ENCODE results near the gene ZNF441. TPM values are rescaled to one million over a fixed set of nuclear protein-coding genes. Genes with fewer than 3 reads are reported as not detected.

ZNF441 gene
- total RNA-seq, 1 experiment from 2014 or later = 3.4 TPM

GRCh38 chr19:11763117-11763516, 3.7 kb upstream of the ZNF441 start:
- Mint-ChIP-seq H3K4me1 (ENCODE audit: insufficient read depth, unreplicated experiment) (no peaks in the 10 kb centered on the region), H3K4me3 (ENCODE audit: unreplicated experiment) (no peak overlapping the region), H3K36me3 (ENCODE audit: insufficient read depth, unreplicated experiment) (no peaks in the 10 kb centered on the region), H3K27me3 (ENCODE audit: insufficient read depth, unreplicated experiment) (no peaks in the 10 kb centered on the region), H3K27ac (ENCODE audit: low read depth, unreplicated experiment) (no peak overlapping the region), H3K9me3 (ENCODE audit: unreplicated experiment) (peaks cover 9% of the 10 kb centered on the region)
- no peak for DNase-seq (ENCODE audit: unreplicated experiment)
- intact Hi-C loops (cut with micrococcal nuclease) = no loop called here
- BruUV-seq (replicated peaks) = no TSS peak
- ChIA-PET CTCF (no interaction called here), POLR2A (no interaction called here)
- TF ChIP-seq CTCF (IDR thresholded peaks at IDR 0.05; ENCODE audit: unreplicated experiment) = no peak

DNA sequence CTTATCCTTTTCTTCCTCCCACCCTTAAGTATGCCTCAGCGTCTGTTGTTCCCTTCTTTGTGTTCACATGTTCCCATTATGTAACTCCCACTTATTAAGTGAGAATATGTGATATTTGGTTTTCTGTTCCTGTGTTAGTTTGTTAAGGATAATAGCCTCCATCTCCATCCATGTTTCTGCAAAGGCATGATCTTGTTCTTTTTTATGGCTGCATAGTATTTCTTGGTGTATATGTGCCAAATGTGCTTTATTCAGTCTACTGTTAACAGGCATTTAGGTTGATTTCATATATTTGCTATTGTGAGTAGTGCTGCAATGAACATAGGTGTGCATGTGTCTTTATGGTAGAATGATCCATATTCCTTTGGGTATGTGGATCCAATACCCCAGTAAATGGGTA, 3.2 kb upstream of the ZNF441 start:
- intact Hi-C loops (cut with micrococcal nuclease) = no loop called here
- no peaks in the 10 kb centered on the region for H3K27me3 Mint-ChIP-seq (ENCODE audit: insufficient read depth, unreplicated experiment)
- POLR2A ChIA-PET = no interaction called here
- BruUV-seq (replicated peaks) = no TSS peak
- CTCF ChIA-PET = no interaction called here
- no peak overlapping the region for H3K4me3 Mint-ChIP-seq (ENCODE audit: unreplicated experiment)
- no peak for DNase-seq (ENCODE audit: unreplicated experiment)
- H3K9me3 Mint-ChIP-seq (ENCODE audit: unreplicated experiment) = peaks cover 9% of the 10 kb centered on the region
- H3K36me3 Mint-ChIP-seq (ENCODE audit: insufficient read depth, unreplicated experiment) = no peaks in the 10 kb centered on the region
- peaks cover 4% of the 10 kb centered on the region for H3K4me1 Mint-ChIP-seq (ENCODE audit: insufficient read depth, unreplicated experiment)
- no peak for TF ChIP-seq CTCF (IDR thresholded peaks at IDR 0.05; ENCODE audit: unreplicated experiment)
- no peak overlapping the region for H3K27ac Mint-ChIP-seq (ENCODE audit: low read depth, unreplicated experiment)

GRCh38 chr19:11767633-11768133, 883 bp downstream of the ZNF441 start:
- Mint-ChIP-seq H3K27me3 (ENCODE audit: insufficient read depth, unreplicated experiment) (no peaks in the 10 kb centered on the region), H3K4me1 (ENCODE audit: insufficient read depth, unreplicated experiment) (peaks cover 10% of the 10 kb centered on the region), H3K9me3 (ENCODE audit: unreplicated experiment) (peaks cover 18% of the 10 kb centered on the region), H3K36me3 (ENCODE audit: insufficient read depth, unreplicated experiment) (no peaks in the 10 kb centered on the region), H3K27ac (ENCODE audit: low read depth, unreplicated experiment) (peak overlapping the region; percentile 96), H3K4me3 (ENCODE audit: unreplicated experiment) (peak overlapping the region; percentile 99)
- CTCF ChIA-PET = no interaction called here
- POLR2A ChIA-PET = interaction anchor here (1.0 to 2.6 kb wide), 5 partner anchors 25 to 395 kb away, joined by 4 to 9 read pairs (median 4); partner anchors contain the start of gene ZNF136
- no peak for TF ChIP-seq CTCF (IDR thresholded peaks at IDR 0.05; ENCODE audit: unreplicated experiment)
- intact Hi-C loops (cut with micrococcal nuclease) = loop anchor here (1.0 kb wide), 1 partner anchor 28 kb away; no protein-coding TSS in a partner anchor
- peak; percentile 14 for DNase-seq (ENCODE audit: unreplicated experiment)
- no TSS peak for BruUV-seq (replicated peaks)

- ChIA-PET CTCF (interaction anchor here (1.0 kb wide), 1 partner anchor 108 kb away, joined by 4 read pairs; no protein-coding TSS in a partner anchor), POLR2A (no interaction called here)
- no peak overlapping the region for H3K27ac Mint-ChIP-seq (ENCODE audit: low read depth, unreplicated experiment)
- TF ChIP-seq CTCF (IDR thresholded peaks at IDR 0.05; ENCODE audit: unreplicated experiment) = no peak
- H3K27me3 Mint-ChIP-seq (ENCODE audit: insufficient read depth, unreplicated experiment) = no peaks in the 10 kb centered on the region
- H3K36me3 Mint-ChIP-seq (ENCODE audit: insufficient read depth, unreplicated experiment) = no peaks in the 10 kb centered on the region
- H3K4me1 Mint-ChIP-seq (ENCODE audit: insufficient read depth, unreplicated experiment) = peaks cover 10% of the 10 kb centered on the region
- DNase-seq (ENCODE audit: unreplicated experiment) = no peak
- peaks cover 20% of the 10 kb centered on the region for H3K9me3 Mint-ChIP-seq (ENCODE audit: unreplicated experiment)
- no peak overlapping the region for H3K4me3 Mint-ChIP-seq (ENCODE audit: unreplicated experiment)
- intact Hi-C loops (cut with micrococcal nuclease) = no loop called here
- no TSS peak for BruUV-seq (replicated peaks)
Measured at GRCh38 chr19:11769995-11770394, 3.2 kb downstream of the ZNF441 start.
